H9 (cell line): Measurements from ENCODE around the gene FBLN7. TPM values are rescaled to one million over a fixed set of nuclear protein-coding genes. Genes with fewer than 3 reads are reported as not detected.

Experiments
- DNase-seq: peaks from one replicate; pipeline ENCODE4 v3.0.0-alpha.2; 2017
- H2AFZ ChIP-seq: one replicate; pipeline ENCODE4 v1.6.1; 2013; ENCODE audit warnings: mild to moderate bottlenecking, low read length, control low read depth, moderate library complexity
- H2AK5ac ChIP-seq: 2 replicates; pipeline ENCODE4 v1.6.1; 2013; ENCODE audit warnings: low read length, control low read depth, mixed read lengths; ENCODE audit not compliant: insufficient read length
- H2BK120ac ChIP-seq: one replicate; pipeline ENCODE4 v1.6.1; 2013; ENCODE audit warnings: low read depth, mild to moderate bottlenecking, low read length, control low read depth, inconsistent platforms; ENCODE audit not compliant: poor library complexity, severe bottlenecking
- H2BK12ac ChIP-seq: 2 replicates; pipeline ENCODE4 v1.6.1; 2013; ENCODE audit warnings: low read length, control low read depth, mixed read lengths, low read depth; ENCODE audit not compliant: insufficient read length
- H2BK15ac ChIP-seq: 2 replicates; pipeline ENCODE4 v1.6.1; 2013; ENCODE audit warnings: low read depth, low read length, control low read depth
- H2BK20ac ChIP-seq: one replicate; pipeline ENCODE4 v1.6.1; 2013; ENCODE audit warnings: low read depth, mild to moderate bottlenecking, low read length, control low read depth, inconsistent platforms; ENCODE audit not compliant: poor library complexity, severe bottlenecking
- H2BK5ac ChIP-seq: 2 replicates; pipeline ENCODE4 v1.6.1; 2013; ENCODE audit warnings: low read length, control low read depth, mixed read lengths; ENCODE audit not compliant: insufficient read length
- H3K14ac ChIP-seq: 2 replicates; pipeline ENCODE4 v1.6.1; 2013; ENCODE audit warnings: low read length, control low read depth; ENCODE audit not compliant: insufficient read depth
- H3K18ac ChIP-seq: 2 replicates; pipeline ENCODE4 v1.6.1; 2013; ENCODE audit warnings: low read depth, mild to moderate bottlenecking, mixed read lengths, low read length, control low read depth; ENCODE audit not compliant: insufficient read length
- H3K23ac ChIP-seq: 2 replicates; pipeline ENCODE4 v1.6.1; 2013; ENCODE audit warnings: low read length, control low read depth, mixed read lengths, low read depth; ENCODE audit not compliant: insufficient read length
- H3K23me2 ChIP-seq: 2 replicates; pipeline ENCODE4 v1.6.1; 2013; ENCODE audit warnings: low read depth, mild to moderate bottlenecking, mixed read lengths, low read length, control low read depth; ENCODE audit not compliant: insufficient read length, poor library complexity, severe bottlenecking
- H3K27ac ChIP-seq: 2 replicates; pipeline ENCODE4 v1.5.1; 2013; ENCODE audit warnings: low read length, control low read depth, mixed read lengths, low read depth; ENCODE audit not compliant: insufficient read length
- H3K27me3 ChIP-seq: 2 replicates; pipeline ENCODE4 v1.6.1; 2013; ENCODE audit warnings: low read length, control low read depth, inconsistent platforms; ENCODE audit not compliant: insufficient read depth
- H3K4ac ChIP-seq: 2 replicates; pipeline ENCODE4 v1.6.1; 2013; ENCODE audit warnings: low read depth, mild to moderate bottlenecking, control low read depth, inconsistent platforms, low read length, moderate library complexity
- H3K4me1 ChIP-seq: 2 replicates; pipeline ENCODE4 v1.6.1; 2013; ENCODE audit warnings: low read length, control low read depth, inconsistent platforms; ENCODE audit not compliant: insufficient read depth
- H3K4me2 ChIP-seq: 2 replicates; pipeline ENCODE4 v1.6.1; 2013; ENCODE audit warnings: low read length, control low read depth, mixed read lengths; ENCODE audit not compliant: insufficient read length, insufficient read depth
- H3K56ac ChIP-seq: 2 replicates; pipeline ENCODE4 v1.6.1; 2013; ENCODE audit warnings: low read depth, mild to moderate bottlenecking, mixed read lengths, low read length, control low read depth; ENCODE audit not compliant: insufficient read length
- H3K79me1 ChIP-seq: 2 replicates; pipeline ENCODE4 v1.6.1; 2013; ENCODE audit warnings: low read depth, mild to moderate bottlenecking, moderate library complexity, low read length, control low read depth, inconsistent platforms; ENCODE audit not compliant: insufficient read depth, poor library complexity, severe bottlenecking
- H3K79me2 ChIP-seq: 2 replicates; pipeline ENCODE4 v1.6.1; 2013; ENCODE audit warnings: low read length, control low read depth, inconsistent platforms; ENCODE audit not compliant: insufficient read depth
- H3K9ac ChIP-seq: 2 replicates; pipeline ENCODE4 v1.6.1; 2013; ENCODE audit warnings: low read length, control low read depth, mixed read lengths; ENCODE audit not compliant: insufficient read length; ENCODE audit errors: extremely low read depth
- H3K9me3 ChIP-seq: one replicate; pipeline ENCODE4 v1.6.1; 2013; ENCODE audit warnings: low read depth, low read length, inconsistent platforms; ENCODE audit not compliant: control insufficient read depth
- H3T11ph ChIP-seq: one replicate; pipeline ENCODE4 v1.6.1; 2013; ENCODE audit warnings: mild to moderate bottlenecking, low read length, control low read depth, inconsistent platforms
- H4K20me1 ChIP-seq: one replicate; pipeline ENCODE4 v1.6.1; 2013; ENCODE audit not compliant: control insufficient read depth, insufficient read length, insufficient read depth
- H4K5ac ChIP-seq: 2 replicates; pipeline ENCODE4 v1.6.1; 2013; ENCODE audit warnings: low read depth, mild to moderate bottlenecking, mixed read lengths, low read length, control low read depth; ENCODE audit not compliant: insufficient read length
- H4K8ac ChIP-seq: replicated peaks from 2 replicates; pipeline ENCODE4 v1.6.1; 2013; ENCODE audit warnings: low read length, control low read depth, mixed read lengths, low read depth; ENCODE audit not compliant: insufficient read length
- H4K91ac ChIP-seq: 2 replicates; pipeline ENCODE4 v1.6.1; 2013; ENCODE audit warnings: low read depth, mild to moderate bottlenecking, moderate library complexity, mixed read lengths, low read length, control low read depth; ENCODE audit not compliant: insufficient read length
- H3K27ac Mint-ChIP-seq, 3 experiments: 2 replicates in 2 of 3; 3 replicates in 1 of 3; pipeline ENCODE4 v1.8.0; 2020 to 2021; ENCODE audit warnings: mixed read lengths in 3 of 3, mild to moderate bottlenecking in 1 of 3, moderate library complexity in 1 of 3
- H3K27me3 Mint-ChIP-seq: 2 replicates; pipeline ENCODE4 v1.8.0; 2021; ENCODE audit warnings: low read depth, mild to moderate bottlenecking, moderate library complexity, mixed read lengths
- H3K36me3 Mint-ChIP-seq, 3 experiments: 2 replicates in 2 of 3; 3 replicates in 1 of 3; pipeline ENCODE4 v1.8.0; 2020 to 2021; ENCODE audit warnings: low read depth in 3 of 3, mixed read lengths in 3 of 3; ENCODE audit not compliant: insufficient read depth in 1 of 3
- H3K4me1 Mint-ChIP-seq, 2 experiments: 2 replicates each; pipeline ENCODE4 v1.8.0; 2020; ENCODE audit warnings: mixed read lengths in 2 of 2
- H3K4me3 Mint-ChIP-seq, 2 experiments: 2 replicates in 1 of 2; 3 replicates in 1 of 2; pipeline ENCODE4 v1.8.0; 2020 to 2021; ENCODE audit warnings: mild to moderate bottlenecking in 2 of 2, mixed read lengths in 2 of 2, moderate library complexity in 1 of 2
- H3K9me3 Mint-ChIP-seq, 2 experiments: 2 replicates in 1 of 2; 3 replicates in 1 of 2; pipeline ENCODE4 v1.8.0; 2020; ENCODE audit warnings: mild to moderate bottlenecking in 2 of 2, mixed read lengths in 2 of 2, moderate library complexity in 1 of 2
- WGBS: extraction: QIAGEN DNeasy Blood & Tissue Kit; methylation state at CpG from one replicate; pipeline ENCODE4 v1.1.7; 2013; ENCODE audit warnings: missing lambda C conversion rate, low lambda C conversion rate, mixed read lengths; ENCODE audit not compliant: insufficient read length; ENCODE audit errors: extremely low coverage; 5-methylcytosine and 5-hydroxymethylcytosine counted together
- total RNA-seq: library from RNA; stranded (reverse); gene quantifications from 2 replicates; pipeline ENCODE4 v1.2.1, GENCODE V29; 2021
- TF ChIP-seq, protein P1 (sequence below): fragments of 200-600 bp; sonication (generic); conservative IDR thresholded peaks from 3 replicates; pipeline ENCODE4 v1.8.0; 2021; ENCODE audit warnings: antibody characterized with exemption, mild to moderate bottlenecking

FBLN7 gene
- total RNA-seq, 1 experiment from 2014 or later: 1.3 TPM

DNA sequence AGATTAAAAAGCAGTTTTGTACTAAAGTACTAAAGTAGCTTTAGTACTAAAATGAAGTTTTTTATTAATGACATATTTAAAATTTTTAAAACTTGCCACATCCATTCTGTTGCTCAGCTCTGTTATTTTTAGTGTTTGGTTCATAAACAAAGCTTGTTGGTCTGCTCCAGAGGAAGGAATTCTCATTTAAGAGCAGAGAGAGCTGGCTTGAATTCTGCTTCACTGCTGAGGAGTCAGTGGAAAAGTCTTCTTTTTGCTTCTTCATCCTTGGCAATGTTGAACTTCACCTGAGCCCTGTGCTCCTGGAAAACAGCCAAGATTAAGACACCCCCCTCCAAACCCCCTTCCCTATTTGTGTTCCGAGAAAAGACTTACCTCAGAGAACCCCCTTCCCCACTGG lies 42.5 kb upstream of the FBLN7 start:
- Histone ChIP-seq H3K18ac (no peak overlapping the region), H4K8ac (no peak overlapping the region), H3K4me2 (no peak overlapping the region), H3K23ac (no peak overlapping the region), H3K56ac (no peak overlapping the region), H3T11ph (no peak overlapping the region), H4K20me1 (no peaks in the 10 kb centered on the region), H3K23me2 (no peaks in the 10 kb centered on the region), H3K4me1 (no peaks in the 10 kb centered on the region), H3K79me1 (no peaks in the 10 kb centered on the region), H4K91ac (no peak overlapping the region), H3K14ac (no peak overlapping the region), H3K4ac (no peak overlapping the region), H4K5ac (no peak overlapping the region), H3K9ac (no peak overlapping the region), H2BK120ac (no peak overlapping the region), H3K79me2 (no peaks in the 10 kb centered on the region), H2AFZ (no peak overlapping the region), H3K9me3 (no peaks in the 10 kb centered on the region), H2BK12ac (no peak overlapping the region), H3K27ac (no peak overlapping the region), H2AK5ac (no peak overlapping the region), H2BK5ac (no peak overlapping the region), H2BK20ac (no peak overlapping the region), H3K27me3 (no peaks in the 10 kb centered on the region), H2BK15ac (no peak overlapping the region)
- TF ChIP-seq, protein P1, sequence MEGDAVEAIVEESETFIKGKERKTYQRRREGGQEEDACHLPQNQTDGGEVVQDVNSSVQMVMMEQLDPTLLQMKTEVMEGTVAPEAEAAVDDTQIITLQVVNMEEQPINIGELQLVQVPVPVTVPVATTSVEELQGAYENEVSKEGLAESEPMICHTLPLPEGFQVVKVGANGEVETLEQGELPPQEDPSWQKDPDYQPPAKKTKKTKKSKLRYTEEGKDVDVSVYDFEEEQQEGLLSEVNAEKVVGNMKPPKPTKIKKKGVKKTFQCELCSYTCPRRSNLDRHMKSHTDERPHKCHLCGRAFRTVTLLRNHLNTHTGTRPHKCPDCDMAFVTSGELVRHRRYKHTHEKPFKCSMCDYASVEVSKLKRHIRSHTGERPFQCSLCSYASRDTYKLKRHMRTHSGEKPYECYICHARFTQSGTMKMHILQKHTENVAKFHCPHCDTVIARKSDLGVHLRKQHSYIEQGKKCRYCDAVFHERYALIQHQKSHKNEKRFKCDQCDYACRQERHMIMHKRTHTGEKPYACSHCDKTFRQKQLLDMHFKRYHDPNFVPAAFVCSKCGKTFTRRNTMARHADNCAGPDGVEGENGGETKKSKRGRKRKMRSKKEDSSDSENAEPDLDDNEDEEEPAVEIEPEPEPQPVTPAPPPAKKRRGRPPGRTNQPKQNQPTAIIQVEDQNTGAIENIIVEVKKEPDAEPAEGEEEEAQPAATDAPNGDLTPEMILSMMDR: no peak
- Mint-ChIP-seq H3K36me3 (peaks cover 3 to 18% (median 10%) of the 10 kb centered on the region in 3 experiments; a peak in 5 of 7 replicates), H3K9me3 (no peaks in the 10 kb centered on the region), H3K27ac (peak overlapping the region in 1 of 3 experiments; percentile 70; a peak in 1 of 7 replicates), H3K4me3 (no peak overlapping the region), H3K4me1 (no peaks in the 10 kb centered on the region), H3K27me3 (no peaks in the 10 kb centered on the region)
- WGBS: no CpG with 5 or more reads among the region's 1 CpG
- DNase-seq: no peak
